ENCODE measurements around the gene VRK3.

VRK3 gene

GRCh38 chr19:50030225-50030624 is 5.1 kb upstream of the VRK3 start:
- DNase-seq = no peak

DNA sequence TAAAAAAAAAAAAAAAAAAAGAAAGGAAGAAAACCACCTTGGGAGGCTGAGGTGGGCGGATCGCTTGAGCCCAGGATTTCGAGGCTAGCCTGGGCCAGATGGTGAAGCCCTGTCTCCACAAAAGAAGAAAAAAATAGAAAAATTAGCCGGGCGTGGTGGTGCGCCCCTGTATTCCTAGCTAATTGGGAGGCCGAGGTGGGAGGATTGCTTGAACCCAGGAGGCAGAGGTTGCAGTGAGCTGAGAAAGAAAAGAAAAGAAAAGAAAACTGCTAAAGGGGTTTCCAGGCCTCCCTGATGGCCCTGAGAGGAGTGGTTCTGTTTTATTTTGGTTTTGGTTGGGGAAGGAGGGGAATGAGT is 1.4 kb upstream of the VRK3 start:
- no peak for DNase-seq

- peak; percentile 96 for DNase-seq
Observed at GRCh38 chr19:50025794-50026549, 800 bp upstream of the VRK3 start, which contains the start of gene ZNF473. TSS of gene ZNF473 (plus strand) at chr19:50026005. CDS start at chr19:50031083, 5,078 bp downstream.

- DNase-seq = no peak
Observed at GRCh38 chr19:50024719-50025021, 502 bp downstream of the VRK3 start.

DNA sequence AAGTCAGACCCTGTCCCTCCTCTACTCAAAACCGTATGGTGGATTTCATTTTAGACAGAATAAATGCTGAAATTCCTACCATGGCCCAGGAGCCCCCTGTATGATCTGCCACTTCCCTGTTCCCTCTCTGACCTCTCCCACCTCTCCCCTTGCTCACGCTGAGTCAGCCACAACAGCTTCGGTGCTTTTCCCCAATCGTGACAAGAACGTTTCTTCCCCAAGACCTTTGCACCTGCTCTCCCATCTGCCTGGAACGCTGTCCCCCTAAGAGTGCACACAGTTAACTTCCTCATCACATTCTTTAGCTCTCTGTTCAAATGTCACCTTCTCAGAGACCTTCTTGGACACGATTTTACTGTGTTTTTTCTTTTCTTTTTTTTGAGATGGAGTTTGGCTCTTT is 2.3 kb downstream of the VRK3 start:
- no peak for DNase-seq

- DNase-seq = no peak
Observed at GRCh38 chr19:50020481-50020880, 4.7 kb downstream of the VRK3 start.

GRCh38 chr19:50016225-50016807 is 8.9 kb downstream of the VRK3 start:
- DNase-seq = no peak

DNA sequence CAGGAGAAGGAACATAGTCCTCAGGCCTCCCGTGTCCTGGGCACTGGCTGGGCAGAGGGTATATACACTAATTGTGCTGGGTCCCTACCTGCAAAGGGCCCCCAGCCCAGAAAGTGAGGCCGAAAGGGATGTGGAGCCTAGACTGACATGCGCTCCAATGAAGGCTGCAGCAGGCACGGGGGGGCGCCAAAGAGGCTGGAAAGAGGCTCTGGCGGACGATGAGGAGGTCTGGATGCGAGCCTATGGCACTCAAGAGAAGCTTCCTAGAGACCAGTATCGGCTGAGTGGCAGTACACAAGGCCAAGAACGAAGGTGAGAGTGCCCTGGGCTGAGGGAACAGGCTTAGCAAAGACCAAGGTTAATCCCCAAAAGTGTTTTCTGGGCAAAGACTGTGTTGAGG is 16.6 kb downstream of the VRK3 start:
- DNase-seq = no peak

GRCh38 chr19:50007947-50008346 is 17.2 kb downstream of the VRK3 start:
- DNase-seq = no peak

DNA sequence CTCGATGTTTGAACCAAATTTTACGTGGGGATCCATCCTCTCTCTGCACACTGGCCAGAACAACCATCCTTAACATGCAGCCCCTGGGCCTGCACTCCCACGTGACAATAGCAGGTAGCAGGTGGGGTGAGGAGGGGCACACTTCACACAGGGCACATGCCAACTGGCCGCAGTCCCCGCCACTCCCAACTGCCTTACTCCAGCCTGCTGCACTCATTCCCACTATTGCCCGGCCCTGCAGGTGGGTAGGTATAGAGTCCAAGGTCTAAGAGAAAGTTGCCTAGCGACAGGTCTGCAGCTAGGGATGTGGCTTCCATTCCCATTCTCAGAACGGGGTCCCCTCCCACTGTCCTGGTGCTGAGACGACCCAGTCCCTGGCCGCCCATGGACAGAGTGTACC is 18.0 kb downstream of the VRK3 start:
- DNase-seq = no peak

- DNase-seq = no peak
Observed at GRCh38 chr19:50005428-50005827, 19.7 kb downstream of the VRK3 start.

DNA sequence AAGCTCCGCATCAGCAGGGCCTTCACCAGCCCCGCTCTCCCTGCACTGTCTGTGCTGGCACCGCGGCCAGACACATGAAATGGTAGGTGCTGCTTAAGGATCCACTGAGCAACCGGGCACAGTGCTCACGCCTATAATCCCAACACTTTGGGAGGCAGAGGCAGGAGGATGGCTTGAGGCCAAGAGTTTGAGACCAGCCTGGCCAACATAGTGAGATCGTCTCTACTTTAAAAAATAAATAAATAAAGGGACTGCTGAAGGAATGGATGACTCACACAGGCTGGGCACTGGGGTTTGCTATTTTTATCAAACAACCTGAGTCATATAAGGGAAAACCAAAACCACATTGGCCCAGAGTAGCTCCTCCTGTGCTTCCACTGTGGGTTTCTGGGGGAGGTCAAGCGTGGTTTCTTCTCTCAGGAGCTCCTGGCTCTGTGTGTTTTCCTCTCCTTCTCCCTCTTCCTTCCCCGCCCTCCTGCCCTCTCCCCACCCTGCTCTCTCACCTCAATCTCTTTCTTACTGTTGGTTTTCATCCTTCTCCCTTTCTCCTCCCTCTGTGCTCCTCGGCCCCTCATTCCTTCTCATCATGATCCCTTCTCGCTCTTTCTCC is 21.3 kb downstream of the VRK3 start:
- DNase-seq = no peak

GRCh38 chr19:50003254-50003788 is 21.9 kb downstream of the VRK3 start:
- peak; percentile 35 for DNase-seq

DNA sequence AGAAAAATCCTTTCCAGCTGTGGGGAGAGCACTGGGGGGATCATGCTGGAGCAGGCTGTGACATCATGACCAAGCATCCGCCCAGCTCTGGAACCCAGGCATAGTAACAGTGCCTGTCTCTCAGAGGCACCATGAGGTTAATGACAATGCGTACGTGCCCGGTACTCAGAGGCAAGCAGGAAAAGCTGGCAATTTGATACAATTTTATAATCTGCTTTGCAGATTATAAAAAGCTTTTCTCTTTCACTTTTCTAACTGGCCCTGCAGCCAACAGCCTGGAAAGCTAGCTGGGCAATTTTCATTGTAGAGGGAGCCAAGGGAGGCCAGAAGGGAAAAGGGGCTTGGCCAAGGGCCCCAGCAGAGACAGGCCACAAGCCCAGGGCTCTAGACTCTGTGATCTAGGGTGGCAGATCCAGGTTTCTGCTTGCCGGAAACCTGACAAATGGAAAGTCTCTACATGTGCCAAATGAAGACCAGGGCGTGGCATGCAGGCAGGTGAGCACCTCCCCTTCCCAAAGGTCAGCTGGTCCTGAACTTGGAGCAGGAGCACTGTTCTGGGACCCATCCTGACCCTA is 22.7 kb downstream of the VRK3 start:
- DNase-seq = no peak

DNA sequence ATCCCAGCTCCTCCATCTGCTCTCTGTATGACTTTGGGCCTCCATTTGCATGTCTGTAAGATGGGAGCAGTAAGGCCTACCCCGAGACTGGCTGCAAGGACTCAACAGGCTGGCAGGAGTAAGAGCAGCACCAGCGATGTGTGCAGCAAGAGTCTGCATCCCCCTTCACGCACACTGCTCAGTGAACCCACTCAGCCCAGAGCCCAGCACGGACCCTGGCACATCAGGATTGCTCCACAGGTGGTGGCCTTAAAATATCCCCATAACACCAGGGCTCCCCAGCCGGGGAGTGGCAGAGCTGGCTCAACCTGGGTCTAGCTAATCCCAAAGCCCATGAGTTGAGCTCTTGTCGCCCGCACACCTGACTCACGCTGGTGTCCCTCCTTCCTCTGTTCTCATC is 23.4 kb downstream of the VRK3 start:
- no peak for DNase-seq

- DNase-seq = no peak
Observed at GRCh38 chr19:50000841-50001557, 24.2 kb downstream of the VRK3 start.

GRCh38 chr19:50000038-50000840 is 24.9 kb downstream of the VRK3 start:
- DNase-seq = no peak

DNA sequence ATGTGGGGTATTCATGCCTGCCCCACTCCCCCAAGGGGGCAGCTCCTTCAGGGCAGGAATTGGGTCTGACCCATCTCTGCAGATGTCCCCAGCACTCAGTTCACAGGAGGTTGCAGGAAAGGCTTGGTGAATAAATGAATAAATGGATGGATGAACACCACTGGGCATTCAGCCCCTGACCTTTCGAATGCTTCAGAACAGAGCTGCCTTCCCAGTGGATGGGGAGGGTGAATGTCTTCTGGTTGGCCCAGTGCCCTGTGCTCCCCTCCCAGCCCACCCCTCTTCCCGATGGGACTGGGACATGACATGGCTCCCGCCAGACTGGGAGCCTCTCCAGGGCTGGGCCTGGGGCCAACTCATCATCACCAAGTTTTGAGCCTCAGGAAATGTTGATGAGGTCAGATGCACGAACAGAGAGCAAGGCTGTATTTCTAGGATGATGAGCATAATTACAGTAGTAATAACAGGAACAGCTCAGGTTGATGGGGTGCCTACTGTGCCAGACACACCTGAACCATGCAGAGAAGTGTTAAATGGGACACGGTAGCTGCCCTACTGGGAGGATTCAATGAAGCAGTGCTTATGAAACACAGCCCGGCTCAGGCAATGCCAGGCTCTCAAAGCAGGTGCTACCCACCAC is 25.7 kb downstream of the VRK3 start:
- no peak for DNase-seq

DNA sequence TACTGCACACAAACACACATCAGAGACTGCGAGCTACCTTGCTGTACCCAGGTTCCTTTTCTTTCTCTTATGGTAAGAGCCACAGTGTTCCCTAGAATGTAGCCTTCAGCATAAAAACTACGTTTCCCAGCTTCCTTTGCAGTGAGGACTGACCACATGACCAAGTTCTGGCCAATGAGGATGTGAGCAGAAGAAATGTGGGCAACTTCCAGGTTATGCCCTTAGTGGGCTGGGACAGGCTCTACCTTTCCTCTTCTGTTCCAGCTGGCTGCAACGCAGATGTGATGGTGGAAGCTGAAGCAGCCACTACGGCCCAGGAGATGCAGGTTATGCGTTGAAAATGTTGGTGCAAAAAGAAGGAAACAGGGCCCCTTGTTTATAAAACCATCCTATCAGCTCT is 27.5 kb downstream of the VRK3 start:
- DNase-seq = peak; percentile 33

DNA sequence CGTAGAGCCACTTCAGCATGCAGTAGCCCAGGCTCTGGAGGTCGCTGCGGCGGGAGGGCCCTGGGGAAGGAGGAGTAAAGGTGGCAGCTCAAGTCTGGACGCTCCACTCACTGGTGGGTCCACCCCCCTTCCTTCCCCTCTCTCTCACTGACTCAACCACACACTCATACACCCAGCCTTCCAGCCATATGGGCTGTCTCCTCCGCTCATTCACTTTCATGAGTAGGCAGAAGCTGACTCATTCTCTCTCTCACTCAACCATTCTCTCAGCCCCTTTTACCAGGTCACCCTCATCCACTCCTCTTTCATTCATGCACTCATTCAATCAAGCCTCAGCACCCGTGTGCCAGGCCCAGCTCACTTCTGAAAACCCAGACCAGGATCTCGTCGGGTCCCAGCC is 36.7 kb downstream of the VRK3 start:
- DNase-seq = no peak

DNA sequence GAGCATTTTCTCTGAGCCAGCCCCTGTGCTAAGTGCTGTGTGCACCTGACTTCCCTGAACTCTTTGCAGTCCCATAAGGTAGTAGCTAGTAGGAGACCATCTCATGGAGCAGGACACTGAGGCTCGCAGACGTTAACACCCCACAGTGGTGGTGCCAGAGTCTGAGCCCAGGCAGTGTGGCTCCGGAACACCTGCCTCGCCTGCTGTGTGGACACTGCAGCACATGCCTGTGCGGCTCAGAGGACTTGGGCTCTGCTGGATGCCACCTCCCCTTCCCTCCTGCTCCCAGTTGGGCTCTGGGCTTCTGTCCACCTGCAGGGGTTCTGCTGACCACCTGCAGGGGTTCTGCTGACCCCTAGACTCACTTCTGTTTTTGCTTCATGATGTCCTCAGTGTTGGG is 37.2 kb downstream of the VRK3 start:
- DNase-seq = no peak

- peak; percentile 82 for DNase-seq
Observed at GRCh38 chr19:49987159-49987698, 37.9 kb downstream of the VRK3 start.

All from CD4-positive, alpha-beta T cell treated with Interleukin-15 for 1 hour (primary cell).